Activated CD8-positive, alpha-beta T cell treated with anti-CD3 and anti-CD28 coated beads for 36 hours (primary cell): ENCODE data around the gene LRRC3B. TPM values are rescaled to one million over a fixed set of nuclear protein-coding genes. Genes with fewer than 3 reads are reported as not detected.

ENCODE experiments used
- ATAC-seq: fragments of 200-7000 bp; cut with Tn5 transposase; one replicate; pipeline ENCODE4 v1.10.0; 2021; ENCODE audit warnings: mild to moderate bottlenecking, moderate library complexity
- CTCF ChIA-PET: fragments of 350-600 bp; sonication (Branson Sonifier 250); formaldehyde crosslinking; loops from one replicate; lab custom pipeline; 2021; ENCODE audit warnings: antibody characterized with exemption; lab: Charles Lee
- POLR2A ChIA-PET: fragments of 350-600 bp; sonication (Branson Sonifier 250); formaldehyde crosslinking; loops from one replicate; lab custom pipeline; 2021; ENCODE audit warnings: antibody characterized with exemption; lab: Charles Lee
- DNase-seq: peaks from one replicate; pipeline ENCODE4 v3.0.0-alpha.2; 2020
- H3K27ac Mint-ChIP-seq: one replicate; pipeline ENCODE4 v1.8.0; 2021; ENCODE audit warnings: mild to moderate bottlenecking, mixed read lengths
- H3K27me3 Mint-ChIP-seq: one replicate; pipeline ENCODE4 v1.8.0; 2021; ENCODE audit warnings: mixed read lengths
- H3K36me3 Mint-ChIP-seq: one replicate; pipeline ENCODE4 v1.8.0; 2021; ENCODE audit warnings: low read depth, mixed read lengths
- H3K4me1 Mint-ChIP-seq: one replicate; pipeline ENCODE4 v1.8.0; 2021; ENCODE audit warnings: low read depth, mixed read lengths
- H3K4me3 Mint-ChIP-seq: one replicate; pipeline ENCODE4 v1.8.0; 2021; ENCODE audit warnings: mild to moderate bottlenecking, moderate library complexity, mixed read lengths
- H3K9me3 Mint-ChIP-seq: one replicate; pipeline ENCODE4 v1.8.0; 2021; ENCODE audit warnings: mixed read lengths
- intact Hi-C: fragments of 100-400 bp; cut with micrococcal nuclease; formaldehyde crosslinking; loops from one replicate; pipeline ENCODE4 v1.10.0; 2022
- total RNA-seq, 2 experiments: library from RNA; stranded (reverse); gene quantifications; one replicate each; pipeline ENCODE4 v1.2.3, GENCODE V29; 2021
- TF ChIP-seq, protein P1 (sequence below): fragments of 200-600 bp; IDR thresholded peaks from one replicate; pipeline ENCODE4 v1.8.0; 2022; ENCODE audit warnings: antibody characterized with exemption, mild to moderate bottlenecking

The LRRC3B gene, protein sequence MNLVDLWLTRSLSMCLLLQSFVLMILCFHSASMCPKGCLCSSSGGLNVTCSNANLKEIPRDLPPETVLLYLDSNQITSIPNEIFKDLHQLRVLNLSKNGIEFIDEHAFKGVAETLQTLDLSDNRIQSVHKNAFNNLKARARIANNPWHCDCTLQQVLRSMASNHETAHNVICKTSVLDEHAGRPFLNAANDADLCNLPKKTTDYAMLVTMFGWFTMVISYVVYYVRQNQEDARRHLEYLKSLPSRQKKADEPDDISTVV
- total RNA-seq, result not detected

DNA sequence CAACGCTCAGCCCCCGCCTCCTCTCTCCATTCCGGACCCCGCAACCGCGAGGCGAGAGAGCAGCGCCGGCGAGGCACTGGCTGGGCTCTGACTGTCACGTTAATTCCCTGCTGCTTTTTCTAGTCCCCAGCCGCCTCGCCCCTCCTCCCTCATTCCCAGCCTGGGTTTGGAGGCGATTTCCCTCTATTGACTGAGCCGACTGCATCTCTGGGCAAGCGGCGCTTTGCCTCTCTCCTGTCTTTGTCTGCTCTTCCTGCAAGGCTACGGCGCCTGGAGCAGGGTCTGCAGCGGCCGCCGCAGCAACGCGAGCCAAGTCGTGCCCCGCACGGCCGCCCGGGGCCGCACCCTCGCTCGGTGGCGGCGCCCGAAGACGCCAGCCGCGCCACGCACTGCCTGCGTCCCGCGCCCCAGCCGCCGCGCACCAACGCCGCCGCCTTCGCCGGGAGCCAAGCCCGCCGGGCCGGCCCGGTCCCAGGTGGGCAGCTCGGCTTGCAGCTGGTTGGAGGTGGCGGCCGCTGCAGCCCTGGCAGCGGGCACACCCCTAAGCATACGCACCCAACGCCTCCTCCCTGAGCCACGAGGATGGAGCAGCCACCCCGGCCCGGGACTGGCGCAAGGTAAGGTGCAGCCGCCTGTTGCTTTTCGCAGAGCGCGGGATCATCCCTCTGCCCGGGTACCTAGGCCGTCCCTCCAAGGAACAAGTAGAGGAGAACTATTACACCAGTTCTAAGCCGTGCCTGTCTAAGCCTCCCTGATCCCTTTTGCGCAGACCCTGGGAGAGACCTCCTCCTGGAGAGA, at the start of gene LRRC3B:
LRRC3B (plus strand) TSS at position 152 of the 798 bp plus-strand sequence. CDS start 86,901 bp downstream, outside the sequence.
- Mint-ChIP-seq H3K27me3 (peaks cover 36% of the 10 kb centered on the region), H3K4me3 (no peak within 1 kb of the TSS), H3K9me3 (no peaks in the 10 kb centered on the region), H3K27ac (no peak within 1 kb of the TSS), H3K4me1 (no peaks in the 10 kb centered on the region), H3K36me3 (no peaks in the 10 kb centered on the region)
- TF ChIP-seq, protein P1, sequence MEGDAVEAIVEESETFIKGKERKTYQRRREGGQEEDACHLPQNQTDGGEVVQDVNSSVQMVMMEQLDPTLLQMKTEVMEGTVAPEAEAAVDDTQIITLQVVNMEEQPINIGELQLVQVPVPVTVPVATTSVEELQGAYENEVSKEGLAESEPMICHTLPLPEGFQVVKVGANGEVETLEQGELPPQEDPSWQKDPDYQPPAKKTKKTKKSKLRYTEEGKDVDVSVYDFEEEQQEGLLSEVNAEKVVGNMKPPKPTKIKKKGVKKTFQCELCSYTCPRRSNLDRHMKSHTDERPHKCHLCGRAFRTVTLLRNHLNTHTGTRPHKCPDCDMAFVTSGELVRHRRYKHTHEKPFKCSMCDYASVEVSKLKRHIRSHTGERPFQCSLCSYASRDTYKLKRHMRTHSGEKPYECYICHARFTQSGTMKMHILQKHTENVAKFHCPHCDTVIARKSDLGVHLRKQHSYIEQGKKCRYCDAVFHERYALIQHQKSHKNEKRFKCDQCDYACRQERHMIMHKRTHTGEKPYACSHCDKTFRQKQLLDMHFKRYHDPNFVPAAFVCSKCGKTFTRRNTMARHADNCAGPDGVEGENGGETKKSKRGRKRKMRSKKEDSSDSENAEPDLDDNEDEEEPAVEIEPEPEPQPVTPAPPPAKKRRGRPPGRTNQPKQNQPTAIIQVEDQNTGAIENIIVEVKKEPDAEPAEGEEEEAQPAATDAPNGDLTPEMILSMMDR, result no peak
- ATAC-seq (no peak), DNase-seq (no peak)
- intact Hi-C loops, result no loop called here
- ChIA-PET POLR2A (no interaction called here), CTCF (no interaction called here)

DNA sequence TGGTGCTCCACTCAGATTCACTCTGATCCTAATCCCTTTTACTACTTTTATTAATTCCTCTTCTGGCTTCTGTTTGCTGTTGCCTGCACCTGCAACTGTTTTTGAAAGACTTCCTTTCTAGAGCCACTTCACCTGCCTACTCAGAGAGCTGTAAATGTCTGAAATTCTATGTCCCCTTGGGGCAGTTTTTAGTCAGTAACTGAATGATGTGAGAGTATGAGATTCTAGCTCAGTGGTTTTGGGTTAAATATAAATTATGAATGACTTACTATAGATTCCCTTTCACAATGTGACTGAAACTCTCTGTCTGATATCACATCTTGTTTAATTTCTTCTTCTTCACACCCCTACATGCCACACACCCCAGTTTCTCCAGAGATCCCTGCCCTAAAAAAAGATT, 47.8 kb upstream of the LRRC3B start:
- ChIA-PET CTCF (no interaction called here), POLR2A (no interaction called here)
- H3K4me3 Mint-ChIP-seq, result no peak overlapping the region
- ATAC-seq (no peak), DNase-seq (no peak)
- no peaks in the 10 kb centered on the region for H3K36me3 Mint-ChIP-seq
- no peak overlapping the region for H3K27ac Mint-ChIP-seq
- intact Hi-C loops, result no loop called here
- TF ChIP-seq, protein P1, result no peak
- H3K9me3 Mint-ChIP-seq, result peaks cover 2% of the 10 kb centered on the region
- no peaks in the 10 kb centered on the region for H3K4me1 Mint-ChIP-seq
- H3K27me3 Mint-ChIP-seq, result no peaks in the 10 kb centered on the region

DNA sequence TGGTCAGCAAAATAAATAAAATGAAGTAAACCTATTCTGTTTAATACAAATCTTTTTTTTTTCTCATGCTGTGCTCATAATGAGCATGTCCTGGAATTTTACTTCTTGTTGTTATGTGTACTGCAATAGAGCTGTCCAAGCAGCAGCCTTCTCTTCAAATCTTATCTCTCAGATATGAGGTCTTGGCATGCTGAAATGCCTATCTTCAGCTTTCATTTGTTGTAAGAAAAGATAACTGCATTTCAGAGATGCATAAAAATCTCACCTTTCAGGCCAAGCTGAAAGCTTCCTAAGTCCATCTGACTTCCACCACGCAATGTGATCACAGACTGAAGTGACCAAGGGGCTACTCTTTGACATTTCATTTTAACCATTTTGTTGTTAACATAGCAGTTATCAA, 43.5 kb upstream of the LRRC3B start:
- no peaks in the 10 kb centered on the region for H3K4me1 Mint-ChIP-seq
- DNase-seq (no peak), ATAC-seq (no peak)
- no peak overlapping the region for H3K27ac Mint-ChIP-seq
- H3K9me3 Mint-ChIP-seq, result peaks cover 2% of the 10 kb centered on the region
- CTCF ChIA-PET, result no interaction called here
- H3K36me3 Mint-ChIP-seq, result no peaks in the 10 kb centered on the region
- no peak overlapping the region for H3K4me3 Mint-ChIP-seq
- TF ChIP-seq, protein P1, result no peak
- no peaks in the 10 kb centered on the region for H3K27me3 Mint-ChIP-seq
- POLR2A ChIA-PET, result no interaction called here
- intact Hi-C loops, result no loop called here

DNA sequence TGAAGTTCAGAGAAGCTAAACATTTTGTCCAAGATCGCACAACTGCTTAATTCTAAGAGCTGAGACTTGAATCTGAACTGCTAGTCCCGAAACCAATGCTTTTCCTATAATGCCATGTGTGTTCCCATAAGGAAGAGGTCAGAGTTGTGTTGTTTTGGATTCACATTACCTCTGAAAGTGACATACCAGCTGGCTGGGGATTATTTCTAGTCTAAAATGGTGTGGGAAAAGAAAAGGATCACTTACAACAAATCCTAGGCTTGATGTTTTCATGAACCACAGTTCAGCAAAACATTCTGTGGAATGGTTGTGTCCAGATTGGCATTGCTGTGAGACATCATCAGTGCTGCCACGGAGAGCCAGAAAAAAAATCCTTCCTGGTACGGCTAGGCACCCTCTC, 35.0 kb upstream of the LRRC3B start:
- ChIA-PET POLR2A (no interaction called here), CTCF (no interaction called here)
- H3K27me3 Mint-ChIP-seq, result no peaks in the 10 kb centered on the region
- TF ChIP-seq, protein P1, result no peak
- intact Hi-C loops, result no loop called here
- DNase-seq (no peak), ATAC-seq (no peak)
- H3K4me3 Mint-ChIP-seq, result no peak overlapping the region
- no peak overlapping the region for H3K27ac Mint-ChIP-seq
- H3K36me3 Mint-ChIP-seq, result no peaks in the 10 kb centered on the region
- no peaks in the 10 kb centered on the region for H3K9me3 Mint-ChIP-seq
- no peaks in the 10 kb centered on the region for H3K4me1 Mint-ChIP-seq

DNA sequence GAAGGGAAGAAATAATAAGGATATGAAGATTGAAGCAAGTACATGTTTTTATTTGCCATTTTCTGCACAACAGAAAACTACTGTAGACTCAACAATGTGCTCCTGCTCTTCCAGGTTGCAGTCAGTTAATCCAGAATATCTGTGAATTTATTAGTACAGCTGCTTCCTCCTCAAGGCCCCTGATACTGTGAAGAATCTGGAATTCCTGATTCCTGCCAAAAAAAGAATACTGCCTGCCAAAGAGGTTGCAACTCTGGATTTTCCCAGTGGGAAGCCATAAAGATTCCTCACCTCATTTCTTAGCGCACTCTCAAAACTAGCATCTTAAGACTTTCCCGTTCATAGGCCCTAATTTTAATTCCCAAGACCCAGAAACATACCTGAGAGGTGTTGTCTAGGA, 33.6 kb upstream of the LRRC3B start:
- TF ChIP-seq, protein P1, result no peak
- H3K4me1 Mint-ChIP-seq, result no peaks in the 10 kb centered on the region
- H3K4me3 Mint-ChIP-seq, result no peak overlapping the region
- H3K27ac Mint-ChIP-seq, result no peak overlapping the region
- DNase-seq, result no peak
- ATAC-seq, result no peak
- no peaks in the 10 kb centered on the region for H3K36me3 Mint-ChIP-seq
- intact Hi-C loops, result no loop called here
- no peaks in the 10 kb centered on the region for H3K27me3 Mint-ChIP-seq
- no peaks in the 10 kb centered on the region for H3K9me3 Mint-ChIP-seq
- ChIA-PET CTCF (no interaction called here), POLR2A (no interaction called here)
